Skeletal muscle satellite cell (primary cell): ENCODE measurements around the gene CEP57L1.
A peak's percentile ranks its signal among the peaks of the same experiment; 100 is the strongest.
"Not testable (repeated sequence)": the region's sequence is repeated elsewhere in the genome, so short reads cannot be mapped to it uniquely, and the experiment has no call there.

ENCODE experiments used
- H3K27me3 ChIP-seq: 2 replicates; pipeline ENCODE4 v1.7.0; 2013; ENCODE audit warnings: low read length; ENCODE audit not compliant: control insufficient read depth, insufficient read depth
- H3K36me3 ChIP-seq: 2 replicates; pipeline ENCODE4 v1.7.0; 2013; ENCODE audit warnings: mild to moderate bottlenecking, control low read depth, low read length; ENCODE audit not compliant: insufficient read depth
- H3K4me1 ChIP-seq: 2 replicates; pipeline ENCODE4 v1.7.0; 2013; ENCODE audit warnings: low read length; ENCODE audit not compliant: control insufficient read depth, insufficient read depth
- H3K4me2 ChIP-seq: 2 replicates; pipeline ENCODE4 v1.7.0; 2013; ENCODE audit warnings: mild to moderate bottlenecking, low read length
- H3K4me3 ChIP-seq: 2 replicates; pipeline ENCODE4 v1.7.0; 2013; ENCODE audit warnings: low read length
- H3K9ac ChIP-seq: 2 replicates; pipeline ENCODE4 v1.7.0; 2013; ENCODE audit warnings: mild to moderate bottlenecking, low read depth, low read length, moderate library complexity
- H3K9me3 ChIP-seq: replicated peaks from 2 replicates; pipeline ENCODE4 v1.7.0; 2013; ENCODE audit warnings: mild to moderate bottlenecking, control low read depth, low read length

The CEP57L1 gene

DNA sequence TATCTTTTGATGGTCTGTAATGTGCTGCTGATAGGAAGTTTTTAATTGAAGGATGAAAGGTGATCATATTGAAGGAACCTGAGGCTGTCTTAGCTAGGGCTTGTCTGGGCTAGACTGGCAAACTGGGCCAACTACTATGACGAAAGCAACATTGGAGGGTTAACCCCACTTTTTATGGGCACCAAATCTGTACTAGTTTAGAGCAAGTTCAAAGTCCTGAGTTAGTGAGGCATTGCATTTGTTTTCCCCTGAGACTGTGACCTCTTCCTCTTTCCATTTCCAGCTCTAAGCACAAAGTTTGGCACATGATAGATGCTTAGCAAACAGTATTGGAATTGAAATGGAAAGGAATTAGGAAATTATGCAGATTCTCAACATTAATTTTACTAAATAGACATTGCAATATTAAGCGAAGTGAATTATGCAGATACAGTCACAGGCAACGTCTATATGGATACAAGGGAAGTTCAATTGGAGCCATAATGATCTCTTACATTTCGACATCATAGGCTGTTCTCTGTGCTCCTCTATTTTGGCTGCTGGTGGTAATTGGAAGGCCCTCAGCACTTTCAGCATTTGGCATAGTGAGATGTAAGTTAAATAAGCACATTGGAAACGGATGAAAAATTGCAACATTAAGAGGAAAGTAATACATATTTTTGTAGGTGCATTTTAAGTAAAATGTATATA, 22.2 kb downstream of the CEP57L1 start:
- Histone ChIP-seq H3K4me1 (peaks cover 20% of the 10 kb centered on the region), H3K36me3 (no peaks in the 10 kb centered on the region), H3K27me3 (no peaks in the 10 kb centered on the region), H3K9me3 (no peaks in the 10 kb centered on the region), H3K9ac (no peak overlapping the region), H3K4me2 (no peak overlapping the region), H3K4me3 (no peak overlapping the region)

GRCh38 chr6:109118337-109118736, 23.0 kb downstream of the CEP57L1 start:
- Histone ChIP-seq H3K4me1 (peaks cover 20% of the 10 kb centered on the region), H3K4me3 (no peak overlapping the region), H3K9ac (no peak overlapping the region), H3K9me3 (no peaks in the 10 kb centered on the region), H3K27me3 (no peaks in the 10 kb centered on the region), H3K4me2 (no peak overlapping the region), H3K36me3 (no peaks in the 10 kb centered on the region)

- H3K36me3 ChIP-seq: no peaks in the 10 kb centered on the region
- H3K4me2 ChIP-seq: no peak overlapping the region
- peaks cover 20% of the 10 kb centered on the region for H3K4me1 ChIP-seq
- H3K27me3 ChIP-seq: no peaks in the 10 kb centered on the region
- no peaks in the 10 kb centered on the region for H3K9me3 ChIP-seq
- no peak overlapping the region for H3K9ac ChIP-seq
- no peak overlapping the region for H3K4me3 ChIP-seq
Observed at GRCh38 chr6:109118871-109119354, 23.6 kb downstream of the CEP57L1 start.

DNA sequence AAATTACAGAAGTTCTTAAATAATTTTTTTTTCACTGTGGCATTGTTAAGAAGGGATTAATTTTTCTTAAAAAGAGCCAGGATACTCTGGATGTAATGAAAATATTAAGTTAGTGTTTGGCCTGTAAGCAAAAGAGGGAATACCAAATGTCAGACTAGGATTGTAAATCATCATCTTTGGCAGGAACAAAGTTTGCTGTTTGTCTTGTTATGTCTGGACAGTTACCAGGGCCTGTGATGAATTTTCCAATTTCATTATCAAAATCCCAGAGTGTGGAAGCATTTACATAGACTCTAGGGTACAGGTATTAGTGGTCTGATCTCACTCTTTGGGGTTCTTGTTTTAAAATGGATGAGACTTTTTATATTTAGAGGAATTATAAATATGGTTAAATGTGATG, 26.1 kb downstream of the CEP57L1 start:
- no peaks in the 10 kb centered on the region for H3K27me3 ChIP-seq
- no peaks in the 10 kb centered on the region for H3K9me3 ChIP-seq
- H3K4me2 ChIP-seq: peak overlapping the region; percentile 68
- no peak overlapping the region for H3K4me3 ChIP-seq
- H3K9ac ChIP-seq: no peak overlapping the region
- peaks cover 20% of the 10 kb centered on the region for H3K4me1 ChIP-seq
- no peaks in the 10 kb centered on the region for H3K36me3 ChIP-seq

DNA sequence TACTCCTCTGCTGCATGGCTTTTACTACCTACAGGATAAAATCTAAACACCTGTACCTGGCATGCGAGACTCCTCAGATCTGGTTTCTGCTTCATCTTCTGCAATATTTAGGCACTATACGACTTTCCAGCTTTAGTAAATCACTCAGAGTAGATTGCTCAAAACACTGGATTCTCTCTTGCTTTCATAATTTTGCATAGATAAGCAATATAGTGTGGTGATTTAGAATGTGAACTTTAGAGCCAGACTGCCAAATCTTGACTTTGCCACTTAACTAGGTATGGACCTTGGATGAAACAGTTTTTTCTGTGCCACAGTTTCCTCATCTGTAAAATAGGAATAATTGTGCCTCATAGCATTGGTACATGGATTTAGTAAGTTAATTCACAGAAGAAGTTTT, 28.9 kb downstream of the CEP57L1 start:
- Histone ChIP-seq H3K9ac (no peak overlapping the region), H3K4me1 (peaks cover 11% of the 10 kb centered on the region), H3K27me3 (no peaks in the 10 kb centered on the region), H3K4me3 (no peak overlapping the region), H3K9me3 (no peaks in the 10 kb centered on the region), H3K4me2 (no peak overlapping the region), H3K36me3 (no peaks in the 10 kb centered on the region)

GRCh38 chr6:109125504-109125903, 30.2 kb downstream of the CEP57L1 start:
- Histone ChIP-seq H3K4me2 (no peak overlapping the region), H3K9ac (no peak overlapping the region), H3K9me3 (no peaks in the 10 kb centered on the region), H3K27me3 (no peaks in the 10 kb centered on the region), H3K4me3 (no peak overlapping the region), H3K4me1 (peaks cover 11% of the 10 kb centered on the region), H3K36me3 (no peaks in the 10 kb centered on the region)

DNA sequence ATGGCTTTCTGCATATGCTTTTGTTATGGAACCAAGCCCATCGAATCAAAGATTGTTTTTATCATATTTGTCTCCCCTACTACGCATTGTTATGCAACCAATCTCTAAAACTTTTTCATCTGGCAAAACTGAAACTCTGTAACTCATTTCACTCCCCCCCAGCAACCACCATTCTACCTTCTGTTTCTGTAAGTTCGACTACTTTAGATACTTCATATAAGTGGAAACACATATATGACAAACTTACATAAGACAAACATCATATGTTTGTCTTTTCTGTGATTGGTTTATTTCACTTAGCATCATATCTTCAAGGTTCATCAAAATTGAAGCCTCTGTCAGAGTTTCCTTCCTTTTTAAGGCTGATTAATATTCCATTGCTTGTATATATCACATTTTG, 34.8 kb downstream of the CEP57L1 start:
- H3K9me3 ChIP-seq: no peaks in the 10 kb centered on the region
- no peak overlapping the region for H3K4me3 ChIP-seq
- no peaks in the 10 kb centered on the region for H3K4me1 ChIP-seq
- H3K4me2 ChIP-seq: no peak overlapping the region
- no peaks in the 10 kb centered on the region for H3K36me3 ChIP-seq
- H3K27me3 ChIP-seq: no peaks in the 10 kb centered on the region
- no peak overlapping the region for H3K9ac ChIP-seq

DNA sequence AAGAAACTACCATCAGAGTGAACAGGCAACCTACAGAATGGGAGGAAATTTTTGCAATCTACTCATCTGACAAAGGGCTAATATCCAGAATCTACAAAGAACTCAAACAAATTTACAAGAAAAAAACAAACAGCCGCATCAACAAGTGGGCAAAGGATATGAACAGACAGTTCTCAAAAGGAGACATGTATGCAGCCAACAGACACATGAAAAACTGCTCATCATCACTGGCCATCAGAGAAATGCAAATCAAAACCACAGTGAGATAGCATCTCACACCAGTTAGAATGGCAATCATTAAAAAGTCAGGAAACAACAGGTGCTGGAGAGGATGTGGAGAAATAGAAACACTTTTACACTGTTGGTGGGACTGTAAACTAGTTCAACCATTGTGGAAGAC, 40.3 kb downstream of the CEP57L1 start:
- H3K27me3 ChIP-seq, H3K36me3 ChIP-seq, H3K9ac ChIP-seq, H3K4me3 ChIP-seq, H3K9me3 ChIP-seq, H3K4me2 ChIP-seq, H3K4me1 ChIP-seq: not testable (repeated sequence)

- not testable (repeated sequence) for H3K27me3 ChIP-seq, H3K4me2 ChIP-seq, H3K4me3 ChIP-seq, H3K9me3 ChIP-seq, H3K9ac ChIP-seq, H3K4me1 ChIP-seq, H3K36me3 ChIP-seq
Observed at GRCh38 chr6:109136039-109136438, 40.7 kb downstream of the CEP57L1 start.

DNA sequence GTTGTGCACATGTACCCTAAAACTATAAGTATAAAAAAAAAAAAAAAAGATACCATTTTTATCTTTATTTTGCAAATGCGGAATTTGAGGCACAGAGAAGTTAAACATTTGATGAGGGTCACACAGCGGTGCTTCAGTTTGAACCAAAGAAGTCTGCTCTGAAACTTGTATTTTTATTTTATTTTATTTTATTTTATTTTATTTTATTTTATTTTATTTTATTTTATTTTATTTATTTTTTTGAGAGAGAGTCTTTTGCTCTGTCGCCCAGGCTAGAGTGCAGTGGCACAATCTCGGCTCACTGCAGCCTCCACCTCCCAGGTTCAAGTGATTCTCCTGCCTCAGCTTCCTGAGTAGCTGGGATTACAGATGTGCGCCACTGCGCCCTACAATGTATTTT, 41.2 kb downstream of the CEP57L1 start:
- H3K9me3 ChIP-seq, H3K9ac ChIP-seq, H3K4me3 ChIP-seq, H3K4me1 ChIP-seq, H3K36me3 ChIP-seq, H3K4me2 ChIP-seq, H3K27me3 ChIP-seq: not testable (repeated sequence)

DNA sequence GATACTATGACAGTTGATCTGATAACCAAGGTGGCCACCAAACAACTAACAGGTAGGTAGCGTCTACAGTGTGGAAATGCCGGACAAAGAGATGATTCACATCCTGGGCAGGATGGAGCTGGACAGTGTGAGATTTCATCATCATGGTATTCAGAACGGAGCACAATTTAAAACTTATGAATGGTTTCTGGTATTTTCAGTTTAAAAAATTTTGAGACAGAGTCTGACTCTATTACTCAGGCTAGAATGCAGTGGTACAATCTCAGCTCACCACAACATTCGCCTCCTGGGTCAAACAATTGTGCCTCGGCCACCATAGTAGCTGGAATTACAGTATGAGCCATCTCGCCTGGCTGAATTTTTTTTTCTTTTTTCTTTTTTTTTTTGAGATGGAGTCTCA, 43.8 kb downstream of the CEP57L1 start:
- no peaks in the 10 kb centered on the region for H3K27me3 ChIP-seq
- H3K36me3 ChIP-seq: no peaks in the 10 kb centered on the region
- H3K4me1 ChIP-seq: peaks cover 5% of the 10 kb centered on the region
- no peak overlapping the region for H3K9ac ChIP-seq
- no peaks in the 10 kb centered on the region for H3K9me3 ChIP-seq
- peak overlapping the region; percentile 34 for H3K4me2 ChIP-seq
- H3K4me3 ChIP-seq: no peak overlapping the region

GRCh38 chr6:109142067-109142466, 46.8 kb downstream of the CEP57L1 start:
- not testable (repeated sequence) for H3K4me1 ChIP-seq, H3K9me3 ChIP-seq, H3K27me3 ChIP-seq, H3K9ac ChIP-seq, H3K4me2 ChIP-seq, H3K4me3 ChIP-seq, H3K36me3 ChIP-seq
